ENCODE measurements around the gene ERC2. TPM values are rescaled to one million over a fixed set of nuclear protein-coding genes. Genes with fewer than 3 reads are reported as not detected.

The ERC2 gene
- total RNA-seq, 1 donor from 2014 or later = 0.15 TPM

GRCh38 chr3:56012721-56013120 is 455.5 kb downstream of the ERC2 start:
- intact Hi-C loops (cut with micrococcal nuclease) = no loop called here

DNA sequence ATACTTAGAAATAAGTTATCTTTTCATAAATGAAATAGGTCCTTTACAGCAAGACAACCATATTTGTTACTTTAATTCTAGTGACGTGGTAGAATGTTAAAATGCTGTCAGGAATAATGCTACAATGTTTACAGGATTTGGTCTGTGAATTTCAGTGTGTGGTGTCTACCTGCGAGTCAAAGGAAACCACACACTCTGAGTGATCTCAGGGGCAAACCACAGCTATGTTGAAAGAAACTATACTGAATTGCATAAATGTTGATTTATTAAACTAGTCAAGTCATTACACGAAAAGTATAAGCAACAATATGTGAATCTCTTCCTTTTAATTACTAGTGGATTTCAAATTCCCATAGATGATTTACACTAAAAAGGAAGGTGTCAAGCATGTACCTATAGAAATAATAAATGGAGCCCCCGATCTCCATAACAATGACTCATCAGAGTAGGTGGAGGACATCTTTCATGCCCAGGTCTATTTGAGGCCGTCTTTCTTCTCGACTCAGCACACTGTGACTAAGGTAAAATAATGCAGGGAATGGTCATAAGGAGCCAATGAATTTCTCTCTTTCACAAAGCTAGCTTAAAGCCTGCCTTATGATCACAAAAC is 463.0 kb downstream of the ERC2 start:
- intact Hi-C loops (cut with micrococcal nuclease) = no loop called here

DNA sequence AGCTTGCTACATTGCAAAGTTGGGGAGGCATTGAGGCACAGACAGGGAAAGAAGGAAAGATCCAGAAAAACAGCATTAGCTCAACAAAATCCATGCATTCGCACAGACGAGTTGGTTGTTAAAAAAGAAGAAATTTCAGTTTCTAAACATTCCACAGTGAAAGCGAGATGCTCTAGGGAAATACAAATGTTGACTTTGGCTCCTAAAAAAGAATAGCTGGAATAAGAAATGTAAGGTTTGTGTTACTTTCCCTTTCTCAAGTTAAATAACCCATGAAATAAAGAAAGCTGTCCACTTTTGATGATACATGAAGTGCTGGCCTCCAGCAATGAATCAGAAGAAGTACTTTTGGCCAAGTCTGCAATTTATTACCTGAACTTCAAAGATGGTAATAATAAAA is 465.1 kb downstream of the ERC2 start:
- intact Hi-C loops (cut with micrococcal nuclease) = no loop called here

DNA sequence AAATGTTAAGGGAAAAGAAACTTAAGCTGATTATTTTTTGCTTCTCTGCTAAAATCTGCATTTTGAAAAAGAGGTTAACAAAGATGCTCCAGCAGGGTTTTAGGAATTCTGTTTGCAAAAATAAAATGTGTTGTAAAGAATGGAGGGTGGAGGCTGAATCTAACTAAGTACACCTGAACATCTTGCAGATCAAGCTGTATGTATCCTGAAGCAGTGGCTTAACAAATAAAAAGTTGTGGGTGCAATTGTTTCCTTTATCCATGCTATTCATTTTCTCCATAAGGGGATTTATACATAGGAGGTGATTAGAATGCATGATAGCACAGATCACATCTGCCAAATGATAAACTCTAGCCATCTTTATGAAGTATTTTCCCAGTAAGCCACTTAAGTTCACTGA is 466.3 kb downstream of the ERC2 start:
- intact Hi-C loops (cut with micrococcal nuclease) = no loop called here

GRCh38 chr3:56001537-56001936 is 466.7 kb downstream of the ERC2 start:
- intact Hi-C loops (cut with micrococcal nuclease) = no loop called here

- intact Hi-C loops (cut with micrococcal nuclease) = no loop called here
Measured at GRCh38 chr3:55989366-55989765, 478.9 kb downstream of the ERC2 start.

GRCh38 chr3:55988905-55989304 is 479.4 kb downstream of the ERC2 start:
- intact Hi-C loops (cut with micrococcal nuclease) = no loop called here

DNA sequence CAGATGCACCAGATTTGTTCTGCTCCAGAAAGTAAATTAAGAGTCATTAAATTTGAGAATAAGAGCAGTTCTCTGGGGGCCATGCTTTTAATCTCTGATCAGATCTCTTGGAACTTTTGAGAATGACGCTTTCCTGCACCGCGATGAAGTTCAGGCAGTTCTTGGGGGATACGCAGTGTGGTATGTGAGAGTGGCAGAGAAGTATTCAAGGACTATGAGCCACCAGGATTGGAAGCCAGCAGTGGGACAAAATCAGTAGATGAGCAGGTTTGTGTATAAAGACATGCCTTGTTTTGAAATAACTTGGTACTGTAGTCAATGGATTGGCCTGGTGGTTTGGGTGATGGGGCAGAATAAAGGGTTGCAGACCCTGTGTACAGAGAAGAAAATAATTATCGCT is 483.6 kb downstream of the ERC2 start:
- intact Hi-C loops (cut with micrococcal nuclease) = no loop called here

DNA sequence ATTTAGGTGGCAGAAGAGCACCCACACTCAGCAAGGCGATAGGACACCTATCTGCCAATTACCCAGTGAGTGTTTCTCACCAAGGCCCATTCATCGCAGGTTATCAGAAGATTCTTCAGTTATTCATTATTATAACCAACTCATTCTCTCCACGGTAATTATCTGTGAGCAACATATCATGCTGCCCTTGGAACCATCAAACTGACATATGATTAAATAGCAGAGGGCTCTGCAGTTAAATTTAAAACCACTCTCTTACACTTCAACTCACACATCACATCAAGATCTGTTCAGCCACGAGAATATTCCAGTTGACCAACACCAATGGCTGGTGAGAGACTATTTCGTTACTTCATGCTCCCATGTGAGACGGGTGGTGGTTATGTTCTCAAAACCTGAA is 489.3 kb downstream of the ERC2 start:
- intact Hi-C loops (cut with micrococcal nuclease) = no loop called here

DNA sequence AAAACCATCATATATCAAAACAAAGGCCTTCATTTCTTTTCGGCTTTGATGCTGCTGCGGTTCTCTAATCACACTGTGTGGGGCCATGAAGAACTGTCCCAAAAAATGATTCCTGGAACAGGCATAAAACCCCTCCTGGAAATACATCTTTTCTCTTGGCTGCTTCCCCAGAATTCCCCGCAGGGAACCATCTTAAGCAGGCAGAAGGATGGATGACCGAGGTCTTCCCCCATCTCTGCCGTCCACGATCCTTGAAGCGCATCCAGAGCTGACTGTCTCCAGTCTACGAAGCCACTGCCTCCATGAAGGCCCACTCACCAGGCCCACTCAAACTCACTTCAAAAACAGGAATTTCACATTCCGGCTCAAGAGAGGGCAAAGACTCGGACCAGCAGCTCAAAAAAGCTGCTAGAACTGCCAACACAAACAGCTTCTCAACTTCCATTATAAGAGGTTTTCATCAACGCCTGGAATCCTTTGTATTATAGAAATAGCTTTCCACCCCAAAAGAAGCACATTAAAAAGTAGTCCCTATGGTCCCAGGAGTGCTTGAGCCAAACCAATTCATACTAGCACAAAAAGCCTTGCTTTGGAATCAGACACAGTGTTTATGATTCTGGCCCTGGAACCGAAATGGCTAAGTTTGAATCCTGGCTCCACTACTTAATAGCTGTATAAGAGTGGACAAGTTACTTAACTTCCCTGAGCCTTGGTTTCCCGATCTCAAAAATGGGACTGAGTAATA is 493.7 kb downstream of the ERC2 start:
- intact Hi-C loops (cut with micrococcal nuclease) = no loop called here

DNA sequence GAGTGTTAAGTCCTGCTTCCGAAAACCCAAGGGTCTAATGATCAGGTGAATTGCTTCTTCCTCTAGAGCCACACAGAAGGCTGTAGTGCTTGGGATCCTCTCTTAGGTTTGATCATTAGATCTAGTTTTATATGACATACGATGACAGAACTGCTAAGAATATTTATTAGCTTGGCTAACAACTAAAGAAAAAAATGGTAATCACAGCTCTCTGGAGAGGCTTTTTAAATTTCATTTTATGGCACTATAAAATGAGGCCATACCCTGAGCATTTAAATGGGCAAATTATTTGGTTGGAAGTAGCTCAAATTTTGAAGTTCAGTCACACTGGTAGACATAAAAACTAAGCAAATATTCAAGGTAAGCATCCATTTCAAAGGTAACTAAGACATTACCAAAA is 498.6 kb downstream of the ERC2 start:
- intact Hi-C loops (cut with micrococcal nuclease) = no loop called here

GRCh38 chr3:55968331-55968730 is 499.9 kb downstream of the ERC2 start:
- intact Hi-C loops (cut with micrococcal nuclease) = no loop called here

GRCh38 chr3:55966566-55966965 is 501.7 kb downstream of the ERC2 start:
- intact Hi-C loops (cut with micrococcal nuclease) = no loop called here

DNA sequence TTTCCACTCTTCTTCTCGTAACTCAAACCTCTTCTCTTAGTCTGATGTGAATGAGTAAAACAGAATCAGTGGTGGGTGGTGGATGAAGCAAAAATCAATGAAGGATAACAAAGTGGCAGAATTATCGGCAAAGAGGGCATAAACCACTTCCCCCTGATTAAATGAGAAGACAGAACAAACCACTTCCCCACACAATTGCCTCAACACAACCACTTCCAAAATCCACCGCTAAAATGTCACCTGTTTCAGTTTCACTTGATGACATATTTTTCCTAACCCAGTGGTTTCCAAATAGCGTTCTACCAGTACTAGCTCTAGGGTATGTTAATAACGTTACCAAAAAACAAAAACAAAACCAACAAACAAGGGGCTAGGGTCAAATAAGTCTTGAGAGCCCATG is 502.5 kb downstream of the ERC2 start:
- intact Hi-C loops (cut with micrococcal nuclease) = no loop called here

- intact Hi-C loops (cut with micrococcal nuclease) = no loop called here
Measured at GRCh38 chr3:55964491-55964985, 503.7 kb downstream of the ERC2 start.

- intact Hi-C loops (cut with micrococcal nuclease) = no loop called here
Measured at GRCh38 chr3:55963601-55964000, 504.7 kb downstream of the ERC2 start.

GRCh38 chr3:55959471-55960080 is 508.7 kb downstream of the ERC2 start:
- intact Hi-C loops (cut with micrococcal nuclease) = no loop called here

GRCh38 chr3:55958605-55959004 is 509.7 kb downstream of the ERC2 start:
- intact Hi-C loops (cut with micrococcal nuclease) = no loop called here

- intact Hi-C loops (cut with micrococcal nuclease) = no loop called here
Measured at GRCh38 chr3:55955891-55956477, 512.3 kb downstream of the ERC2 start.

GRCh38 chr3:55951388-55951787 is 516.9 kb downstream of the ERC2 start:
- intact Hi-C loops (cut with micrococcal nuclease) = no loop called here

- intact Hi-C loops (cut with micrococcal nuclease) = no loop called here
Measured at GRCh38 chr3:55947406-55947805, 520.9 kb downstream of the ERC2 start.

- intact Hi-C loops (cut with micrococcal nuclease) = no loop called here
Measured at GRCh38 chr3:55946574-55947160, 521.6 kb downstream of the ERC2 start.
